ENCODE measurements around the gene HTT. TPM values are rescaled to one million over a fixed set of nuclear protein-coding genes. Genes with fewer than 3 reads are reported as not detected.

HTT gene
- polyA plus RNA-seq, 1 donor from 2014 or later: 11.5 TPM

DNA sequence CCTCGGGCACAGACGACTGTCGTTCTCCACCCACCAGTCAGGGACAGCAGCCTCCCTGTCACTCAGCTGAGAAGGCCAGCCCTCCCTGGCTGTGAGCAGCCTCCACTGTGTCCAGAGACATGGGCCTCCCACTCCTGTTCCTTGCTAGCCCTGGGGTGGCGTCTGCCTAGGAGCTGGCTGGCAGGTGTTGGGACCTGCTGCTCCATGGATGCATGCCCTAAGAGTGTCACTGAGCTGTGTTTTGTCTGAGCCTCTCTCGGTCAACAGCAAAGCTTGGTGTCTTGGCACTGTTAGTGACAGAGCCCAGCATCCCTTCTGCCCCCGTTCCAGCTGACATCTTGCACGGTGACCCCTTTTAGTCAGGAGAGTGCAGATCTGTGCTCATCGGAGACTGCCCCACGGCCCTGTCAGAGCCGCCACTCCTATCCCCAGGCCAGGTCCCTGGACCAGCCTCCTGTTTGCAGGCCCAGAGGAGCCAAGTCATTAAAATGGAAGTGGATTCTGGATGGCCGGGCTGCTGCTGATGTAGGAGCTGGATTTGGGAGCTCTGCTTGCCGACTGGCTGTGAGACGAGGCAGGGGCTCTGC lies 166.5 kb downstream of the HTT start:
- Histone ChIP-seq H3K27me3 (ENCODE audit: insufficient read depth, low read depth, low read length) (no peaks in the 10 kb centered on the region), H3K4me2 (ENCODE audit: low read length) (no peak overlapping the region), H3K9ac (ENCODE audit: low read length) (no peak overlapping the region), H3K9me2 (ENCODE audit: insufficient read depth, low read length) (no peaks in the 10 kb centered on the region), H3K36me3 (ENCODE audit: insufficient read depth, low read length) (no peaks in the 10 kb centered on the region), H4K20me1 (ENCODE audit: insufficient read depth) (no peaks in the 10 kb centered on the region), H3K4me3 (ENCODE audit: low read length) (no peak overlapping the region), H3K27ac (ENCODE audit: low read length) (no peak overlapping the region), H3K9me3 (ENCODE audit: low read length) (no peaks in the 10 kb centered on the region), H2AFZ (ENCODE audit: low read depth, low read length) (no peak overlapping the region), H3F3A (ENCODE audit: insufficient read depth, low read length, poor library complexity, severe bottlenecking) (no peaks in the 10 kb centered on the region), H3K79me2 (replicated peaks; ENCODE audit: insufficient read depth, low read length) (no peaks in the 10 kb centered on the region)
- TF ChIP-seq POLR2AphosphoS5 (IDR thresholded peaks at IDR 0.05) (no peak), EZH2 (IDR thresholded peaks at IDR 0.05; ENCODE audit: borderline replicate concordance, insufficient read depth, low read length, poor library complexity, severe bottlenecking) (no peak), MXI1 (conservative IDR thresholded peaks at IDR 0.05; ENCODE audit: poor library complexity, severe bottlenecking) (no peak), EP300 (conservative IDR thresholded peaks at IDR 0.05; ENCODE audit: poor library complexity, severe bottlenecking) (no peak), TAF1 (IDR thresholded peaks at IDR 0.05; ENCODE audit: low read depth) (no peak), RAD21 (conservative IDR thresholded peaks at IDR 0.05) (no peak), SMC3 (conservative IDR thresholded peaks at IDR 0.05; ENCODE audit: poor library complexity) (no peak)
- TF ChIP-seq, protein P1, sequence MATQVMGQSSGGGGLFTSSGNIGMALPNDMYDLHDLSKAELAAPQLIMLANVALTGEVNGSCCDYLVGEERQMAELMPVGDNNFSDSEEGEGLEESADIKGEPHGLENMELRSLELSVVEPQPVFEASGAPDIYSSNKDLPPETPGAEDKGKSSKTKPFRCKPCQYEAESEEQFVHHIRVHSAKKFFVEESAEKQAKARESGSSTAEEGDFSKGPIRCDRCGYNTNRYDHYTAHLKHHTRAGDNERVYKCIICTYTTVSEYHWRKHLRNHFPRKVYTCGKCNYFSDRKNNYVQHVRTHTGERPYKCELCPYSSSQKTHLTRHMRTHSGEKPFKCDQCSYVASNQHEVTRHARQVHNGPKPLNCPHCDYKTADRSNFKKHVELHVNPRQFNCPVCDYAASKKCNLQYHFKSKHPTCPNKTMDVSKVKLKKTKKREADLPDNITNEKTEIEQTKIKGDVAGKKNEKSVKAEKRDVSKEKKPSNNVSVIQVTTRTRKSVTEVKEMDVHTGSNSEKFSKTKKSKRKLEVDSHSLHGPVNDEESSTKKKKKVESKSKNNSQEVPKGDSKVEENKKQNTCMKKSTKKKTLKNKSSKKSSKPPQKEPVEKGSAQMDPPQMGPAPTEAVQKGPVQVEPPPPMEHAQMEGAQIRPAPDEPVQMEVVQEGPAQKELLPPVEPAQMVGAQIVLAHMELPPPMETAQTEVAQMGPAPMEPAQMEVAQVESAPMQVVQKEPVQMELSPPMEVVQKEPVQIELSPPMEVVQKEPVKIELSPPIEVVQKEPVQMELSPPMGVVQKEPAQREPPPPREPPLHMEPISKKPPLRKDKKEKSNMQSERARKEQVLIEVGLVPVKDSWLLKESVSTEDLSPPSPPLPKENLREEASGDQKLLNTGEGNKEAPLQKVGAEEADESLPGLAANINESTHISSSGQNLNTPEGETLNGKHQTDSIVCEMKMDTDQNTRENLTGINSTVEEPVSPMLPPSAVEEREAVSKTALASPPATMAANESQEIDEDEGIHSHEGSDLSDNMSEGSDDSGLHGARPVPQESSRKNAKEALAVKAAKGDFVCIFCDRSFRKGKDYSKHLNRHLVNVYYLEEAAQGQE (IDR thresholded peaks at IDR 0.05; ENCODE audit: borderline replicate concordance): no peak
- TF ChIP-seq, protein P2, sequence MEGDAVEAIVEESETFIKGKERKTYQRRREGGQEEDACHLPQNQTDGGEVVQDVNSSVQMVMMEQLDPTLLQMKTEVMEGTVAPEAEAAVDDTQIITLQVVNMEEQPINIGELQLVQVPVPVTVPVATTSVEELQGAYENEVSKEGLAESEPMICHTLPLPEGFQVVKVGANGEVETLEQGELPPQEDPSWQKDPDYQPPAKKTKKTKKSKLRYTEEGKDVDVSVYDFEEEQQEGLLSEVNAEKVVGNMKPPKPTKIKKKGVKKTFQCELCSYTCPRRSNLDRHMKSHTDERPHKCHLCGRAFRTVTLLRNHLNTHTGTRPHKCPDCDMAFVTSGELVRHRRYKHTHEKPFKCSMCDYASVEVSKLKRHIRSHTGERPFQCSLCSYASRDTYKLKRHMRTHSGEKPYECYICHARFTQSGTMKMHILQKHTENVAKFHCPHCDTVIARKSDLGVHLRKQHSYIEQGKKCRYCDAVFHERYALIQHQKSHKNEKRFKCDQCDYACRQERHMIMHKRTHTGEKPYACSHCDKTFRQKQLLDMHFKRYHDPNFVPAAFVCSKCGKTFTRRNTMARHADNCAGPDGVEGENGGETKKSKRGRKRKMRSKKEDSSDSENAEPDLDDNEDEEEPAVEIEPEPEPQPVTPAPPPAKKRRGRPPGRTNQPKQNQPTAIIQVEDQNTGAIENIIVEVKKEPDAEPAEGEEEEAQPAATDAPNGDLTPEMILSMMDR (IDR thresholded peaks at IDR 0.05; ENCODE audit: poor library complexity, severe bottlenecking): no peak

DNA sequence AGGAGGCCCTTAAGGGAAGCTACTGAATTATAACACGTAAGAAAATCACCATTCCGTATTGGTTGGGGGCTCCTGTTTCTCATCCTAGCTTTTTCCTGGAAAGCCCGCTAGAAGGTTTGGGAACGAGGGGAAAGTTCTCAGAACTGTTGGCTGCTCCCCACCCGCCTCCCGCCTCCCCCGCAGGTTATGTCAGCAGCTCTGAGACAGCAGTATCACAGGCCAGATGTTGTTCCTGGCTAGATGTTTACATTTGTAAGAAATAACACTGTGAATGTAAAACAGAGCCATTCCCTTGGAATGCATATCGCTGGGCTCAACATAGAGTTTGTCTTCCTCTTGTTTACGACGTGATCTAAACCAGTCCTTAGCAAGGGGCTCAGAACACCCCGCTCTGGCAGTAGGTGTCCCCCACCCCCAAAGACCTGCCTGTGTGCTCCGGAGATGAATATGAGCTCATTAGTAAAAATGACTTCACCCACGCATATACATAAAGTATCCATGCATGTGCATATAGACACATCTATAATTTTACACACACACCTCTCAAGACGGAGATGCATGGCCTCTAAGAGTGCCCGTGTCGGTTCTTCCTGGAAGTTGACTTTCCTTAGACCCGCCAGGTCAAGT lies 167.5 kb downstream of the HTT start:
- no peaks in the 10 kb centered on the region for H3K79me2 ChIP-seq (replicated peaks; ENCODE audit: insufficient read depth, low read length)
- no peaks in the 10 kb centered on the region for H4K20me1 ChIP-seq (ENCODE audit: insufficient read depth)
- H3K27ac ChIP-seq (ENCODE audit: low read length): no peak overlapping the region
- H3K9me3 ChIP-seq (ENCODE audit: low read length): no peaks in the 10 kb centered on the region
- no peak overlapping the region for H3K4me2 ChIP-seq (ENCODE audit: low read length)
- H2AFZ ChIP-seq (ENCODE audit: low read depth, low read length): no peak overlapping the region
- H3K4me3 ChIP-seq (ENCODE audit: low read length): no peak overlapping the region
- H3K9me2 ChIP-seq (ENCODE audit: insufficient read depth, low read length): no peaks in the 10 kb centered on the region
- H3K9ac ChIP-seq (ENCODE audit: low read length): no peak overlapping the region
- H3K36me3 ChIP-seq (ENCODE audit: insufficient read depth, low read length): no peaks in the 10 kb centered on the region
- no peaks in the 10 kb centered on the region for H3K27me3 ChIP-seq (ENCODE audit: insufficient read depth, low read depth, low read length)
- TF ChIP-seq, protein P2 (IDR thresholded peaks at IDR 0.05; ENCODE audit: poor library complexity, severe bottlenecking): no peak
- TF ChIP-seq RAD21 (conservative IDR thresholded peaks at IDR 0.05) (no peak), TAF1 (IDR thresholded peaks at IDR 0.05; ENCODE audit: low read depth) (no peak), MXI1 (conservative IDR thresholded peaks at IDR 0.05; ENCODE audit: poor library complexity, severe bottlenecking) (no peak), EZH2 (IDR thresholded peaks at IDR 0.05; ENCODE audit: borderline replicate concordance, insufficient read depth, low read length, poor library complexity, severe bottlenecking) (no peak), EP300 (conservative IDR thresholded peaks at IDR 0.05; ENCODE audit: poor library complexity, severe bottlenecking) (no peak), SMC3 (conservative IDR thresholded peaks at IDR 0.05; ENCODE audit: poor library complexity) (no peak), POLR2AphosphoS5 (IDR thresholded peaks at IDR 0.05) (no peak)
- TF ChIP-seq, protein P1 (IDR thresholded peaks at IDR 0.05; ENCODE audit: borderline replicate concordance): no peak
- H3F3A ChIP-seq (ENCODE audit: insufficient read depth, low read length, poor library complexity, severe bottlenecking): no peaks in the 10 kb centered on the region
